Endothelial cell of umbilical vein (primary cell): Measurements from ENCODE around the gene TMEM138. TPM values are rescaled to one million over a fixed set of nuclear protein-coding genes. Genes with fewer than 3 reads are reported as not detected.

Source experiments
- BruUV-seq: library from RNA; stranded (reverse); fragments of 400-500 nt; replicated peaks from 2 replicates; lab custom pipeline; 2021; lab: Mats Ljungman, UMichigan
- CTCF ChIA-PET: fragments of 300-600, 350-600 bp; sonication (Branson Sonifier 250); formaldehyde crosslinking; loops from one replicate; lab custom pipeline; 2021; ENCODE audit warnings: antibody characterized with exemption, inconsistent platforms; lab: Charles Lee
- POLR2A ChIA-PET: fragments of 300-600, 350-600 bp; sonication (Branson Sonifier 250); formaldehyde crosslinking; loops from one replicate; lab custom pipeline; 2021; ENCODE audit warnings: antibody characterized with exemption, inconsistent platforms; lab: Charles Lee
- DNase-seq: peaks from one replicate; pipeline ENCODE4 v3.0.0-alpha.2; 2011; ENCODE audit warnings: low read depth, low spot score
- FAIRE-seq: peaks from 2 replicates; lab custom pipeline; 2011; peaks lifted over from hg19 to GRCh38; lab: Jason Lieb, UNC
- H2AFZ ChIP-seq: 2 replicates; pipeline ENCODE4 v1.6.0; 2012; ENCODE audit warnings: low read depth, low read length, control low read depth, inconsistent platforms
- H3K27ac ChIP-seq: 2 replicates; pipeline ENCODE4 v1.5.1; 2011; ENCODE audit warnings: low read depth, mild to moderate bottlenecking, control low read depth, low read length, moderate library complexity; ENCODE audit not compliant: insufficient read depth
- H3K27me3 ChIP-seq, 2 experiments: 2 replicates each; pipeline versions ENCODE4 v1.6.0 to v1.6.1; 2011; ENCODE audit warnings: low read length in 2 of 2, mixed read lengths in 1 of 2; ENCODE audit not compliant: control insufficient read depth in 2 of 2, insufficient read depth in 2 of 2
- H3K36me3 ChIP-seq, 2 experiments: 2 replicates in 1 of 2; 3 replicates in 1 of 2; pipeline ENCODE4 v1.5.1; 2011; ENCODE audit warnings: low read length in 2 of 2, mild to moderate bottlenecking in 1 of 2, moderate library complexity in 1 of 2; ENCODE audit not compliant: control insufficient read depth in 2 of 2, insufficient read depth in 2 of 2; ENCODE audit errors: extremely low read depth in 1 of 2
- H3K4me1 ChIP-seq: 3 replicates; pipeline ENCODE4 v1.5.1; 2011; ENCODE audit warnings: mild to moderate bottlenecking, low read length; ENCODE audit not compliant: control insufficient read depth, insufficient read depth; ENCODE audit errors: extremely low read depth
- H3K4me2 ChIP-seq: 2 replicates; pipeline ENCODE4 v1.6.1; 2011; ENCODE audit warnings: low read length, control low read depth, mixed read lengths; ENCODE audit not compliant: insufficient read depth
- H3K4me3 ChIP-seq, 3 experiments: fragments of 200-600 bp in 1 of 3; sonication (generic), shearing (Covaris generic) in 1 of 3; replicated peaks in 1 of 3; 2 replicates each; pipeline ENCODE4 v1.5.1; 2011 to 2016; ENCODE audit warnings: control low read depth in 3 of 3, low read length in 3 of 3, mild to moderate bottlenecking in 2 of 3, inconsistent platforms in 1 of 3, low read depth in 1 of 3, moderate library complexity in 1 of 3; ENCODE audit not compliant: insufficient read depth in 1 of 3
- H3K79me2 ChIP-seq: 2 replicates; pipeline ENCODE4 v1.6.0; 2012; ENCODE audit warnings: low read length, inconsistent platforms; ENCODE audit not compliant: control insufficient read depth, insufficient read depth
- H3K9ac ChIP-seq: replicated peaks from 2 replicates; pipeline ENCODE3; 2011; ENCODE audit warnings: low read length, control low read depth; ENCODE audit not compliant: insufficient read depth; ENCODE audit errors: extremely low read depth
- H3K9me1 ChIP-seq: replicated peaks from 3 replicates; pipeline ENCODE4 v1.6.0; 2011; ENCODE audit warnings: mild to moderate bottlenecking, low read length; ENCODE audit not compliant: control insufficient read depth, insufficient read depth; ENCODE audit errors: extremely low read depth
- H3K9me3 ChIP-seq: replicated peaks from 2 replicates; pipeline ENCODE4 v1.5.1; 2012; ENCODE audit warnings: low read length, inconsistent platforms; ENCODE audit not compliant: control insufficient read depth, insufficient read depth
- H4K20me1 ChIP-seq: replicated peaks from 2 replicates; pipeline ENCODE3; 2011; ENCODE audit warnings: mild to moderate bottlenecking, low read length; ENCODE audit not compliant: control insufficient read depth, insufficient read depth; ENCODE audit errors: extremely low read depth
- CTCF ChIP-seq, 2 donors: IDR thresholded peaks; 1 replicate in 1 of 2; 2 replicates in 1 of 2; pipeline ENCODE4 v1.5.1; 2011; ENCODE audit warnings: low read length in 2 of 2, mild to moderate bottlenecking in 2 of 2, moderate library complexity in 2 of 2, control low read depth in 1 of 2, inconsistent platforms in 1 of 2, low read depth in 1 of 2; ENCODE audit not compliant: insufficient read depth in 1 of 2; ENCODE audit errors: extremely low read depth in 1 of 2
- EZH2 ChIP-seq: IDR thresholded peaks from 2 replicates; pipeline ENCODE4 v1.6.1; 2012; ENCODE audit warnings: borderline replicate concordance, low read depth, mild to moderate bottlenecking, moderate library complexity, low read length, inconsistent platforms; ENCODE audit not compliant: severe bottlenecking
- FOS ChIP-seq: IDR thresholded peaks from 2 replicates; pipeline ENCODE4 v1.6.1; 2011; ENCODE audit warnings: mild to moderate bottlenecking, low read length, moderate library complexity, borderline replicate concordance; ENCODE audit not compliant: insufficient read depth
- GATA2 ChIP-seq: IDR thresholded peaks from 2 replicates; pipeline ENCODE4 v1.7.0; 2011; ENCODE audit warnings: low read depth, mild to moderate bottlenecking, moderate library complexity, mixed read lengths, low read length; ENCODE audit not compliant: insufficient read length, insufficient read depth
- JUN ChIP-seq: IDR thresholded peaks from 2 replicates; pipeline ENCODE4 v1.6.1; 2011; ENCODE audit warnings: borderline replicate concordance, low read depth; ENCODE audit not compliant: insufficient read length, insufficient read depth
- MAX ChIP-seq: IDR thresholded peaks from 2 replicates; pipeline ENCODE4 v1.6.1; 2011; ENCODE audit not compliant: insufficient read depth, insufficient read length
- MYC ChIP-seq: IDR thresholded peaks from one replicate; pipeline ENCODE4 v1.6.1; 2011; ENCODE audit warnings: mild to moderate bottlenecking, low read depth, low read length
- POLR2A ChIP-seq: IDR thresholded peaks from 2 replicates; pipeline ENCODE4 v1.6.1; 2012; ENCODE audit warnings: low read depth, mild to moderate bottlenecking, control low read depth, low read length
- POLR2AphosphoS5 ChIP-seq: IDR thresholded peaks from 2 replicates; pipeline ENCODE4 v1.6.1; 2012; ENCODE audit warnings: low read depth, mild to moderate bottlenecking, control low read depth, low read length, moderate library complexity; ENCODE audit not compliant: insufficient read depth
- dilution Hi-C: fragments of 300-500 bp; cut with MboI; formaldehyde crosslinking; loops from one replicate; pipeline ENCODE4 v1.15.0; 2019; ENCODE audit warnings: low sequenced_read_pairs; ENCODE audit not compliant: extremely low pct_ligation_motif_present
- intact Hi-C: fragments of 100-400 bp; cut with micrococcal nuclease; formaldehyde crosslinking; loops from one replicate; pipeline ENCODE4 v1.10.0; 2022
- polyA plus RNA-seq, 4 experiments: library from polyadenylated mRNA; depleted of rRNA in 3 of 4; stranded (reverse) in 3 of 4; unstranded in 1 of 4; fragments of >200 nt; gene quantifications; 2 replicates each; pipeline versions ENCODE4 v1.2.1 to v1.2.3, GENCODE V29; 2011 to 2012; ENCODE audit warnings: missing spikeins in 1 of 4
- total RNA-seq: library from RNA; stranded (reverse); gene quantifications from 2 replicates; pipeline ENCODE4 v1.2.3, GENCODE V29; 2021

The TMEM138 gene
- total and polyA plus RNA-seq, 2 donors (not counting 3 experiments of a cell fraction or from before 2014, with no cell fraction given): 37.9 to 60.0 TPM

- Histone ChIP-seq H2AFZ (no peak overlapping the region), H3K4me1 (no peaks in the 10 kb centered on the region), H3K79me2 (no peaks in the 10 kb centered on the region), H3K9me3 (no peaks in the 10 kb centered on the region), H3K27ac (no peak overlapping the region), H3K9me1 (no peaks in the 10 kb centered on the region), H3K9ac (no peak overlapping the region), H3K36me3 (peaks cover 30 to 39% of the 10 kb centered on the region in 2 experiments), H3K4me3 (no peak overlapping the region), H3K4me2 (no peak overlapping the region), H3K27me3 (no peaks in the 10 kb centered on the region), H4K20me1 (no peaks in the 10 kb centered on the region)
- no peak for FAIRE-seq
- TF ChIP-seq MAX (no peak), GATA2 (no peak), POLR2A (no peak), FOS (no peak), MYC (no peak), CTCF (IDR thresholded peaks at IDR 0.05; ENCODE audit: extremely low read depth in 1 of 2, insufficient read depth in 1 of 2, low read depth in 1 of 2, low read length in 2 of 2) (no peak), JUN (no peak), EZH2 (no peak), POLR2AphosphoS5 (no peak)
- dilution Hi-C loops: no loop called here
- no peak for DNase-seq
- ChIA-PET CTCF (no interaction called here), POLR2A (no interaction called here)
- BruUV-seq: no TSS peak
- intact Hi-C loops: no loop called here
Measured at GRCh38 chr11:61406067-61406466, 43.9 kb downstream of the TMEM138 start.
